Suppressor macrophage treated with lipopolysaccharide for 1 hour (primary cell): ENCODE measurements around the gene MGLL.

Source experiments
- DNase-seq, 3 donors: peaks; one replicate each; pipeline ENCODE4 v3.0.0-alpha.2; 2020 to 2022

MGLL gene

DNA sequence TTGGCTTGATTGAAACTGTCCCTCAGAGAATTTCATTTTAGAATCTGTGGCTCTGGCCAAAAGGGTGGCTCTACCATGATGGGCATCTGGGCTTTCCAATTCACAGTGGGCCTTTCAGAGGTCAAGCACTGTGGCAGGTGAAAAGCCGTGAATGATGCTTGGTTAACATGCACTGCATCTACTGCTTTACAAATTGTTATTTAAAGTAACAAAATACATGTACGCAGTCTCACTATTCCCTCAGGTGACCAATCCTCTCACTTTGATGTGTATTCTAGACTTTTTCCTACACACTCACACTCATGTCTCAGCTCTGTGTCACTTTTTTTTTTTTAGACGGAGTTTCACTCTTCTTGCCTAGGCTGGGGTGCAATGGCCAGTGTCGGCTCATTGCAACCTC, 70.5 kb downstream of the MGLL start:
- no peak for DNase-seq

DNA sequence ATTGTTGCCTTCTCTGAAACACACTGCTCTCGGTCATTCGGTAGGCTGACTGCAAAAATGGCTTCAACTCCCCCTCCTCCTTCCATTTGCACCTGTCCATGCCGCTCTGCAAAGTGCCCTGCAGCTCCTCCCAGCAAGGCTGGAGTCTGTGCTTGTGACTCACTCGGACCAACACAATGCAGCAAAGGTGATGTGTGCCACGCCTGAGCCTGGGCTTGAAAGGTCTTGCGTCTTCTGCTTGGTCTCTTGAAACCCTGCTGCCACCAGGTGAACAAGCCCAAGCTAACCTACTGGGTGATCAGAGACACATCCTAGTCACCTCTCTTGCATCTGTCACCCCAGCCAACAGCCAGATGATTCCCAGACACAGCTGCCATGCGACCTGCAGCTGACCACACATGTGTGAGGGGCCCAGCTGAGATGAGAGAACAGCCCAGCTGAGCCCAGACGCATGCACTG, 71.1 kb downstream of the MGLL start:
- no peak for DNase-seq

DNA sequence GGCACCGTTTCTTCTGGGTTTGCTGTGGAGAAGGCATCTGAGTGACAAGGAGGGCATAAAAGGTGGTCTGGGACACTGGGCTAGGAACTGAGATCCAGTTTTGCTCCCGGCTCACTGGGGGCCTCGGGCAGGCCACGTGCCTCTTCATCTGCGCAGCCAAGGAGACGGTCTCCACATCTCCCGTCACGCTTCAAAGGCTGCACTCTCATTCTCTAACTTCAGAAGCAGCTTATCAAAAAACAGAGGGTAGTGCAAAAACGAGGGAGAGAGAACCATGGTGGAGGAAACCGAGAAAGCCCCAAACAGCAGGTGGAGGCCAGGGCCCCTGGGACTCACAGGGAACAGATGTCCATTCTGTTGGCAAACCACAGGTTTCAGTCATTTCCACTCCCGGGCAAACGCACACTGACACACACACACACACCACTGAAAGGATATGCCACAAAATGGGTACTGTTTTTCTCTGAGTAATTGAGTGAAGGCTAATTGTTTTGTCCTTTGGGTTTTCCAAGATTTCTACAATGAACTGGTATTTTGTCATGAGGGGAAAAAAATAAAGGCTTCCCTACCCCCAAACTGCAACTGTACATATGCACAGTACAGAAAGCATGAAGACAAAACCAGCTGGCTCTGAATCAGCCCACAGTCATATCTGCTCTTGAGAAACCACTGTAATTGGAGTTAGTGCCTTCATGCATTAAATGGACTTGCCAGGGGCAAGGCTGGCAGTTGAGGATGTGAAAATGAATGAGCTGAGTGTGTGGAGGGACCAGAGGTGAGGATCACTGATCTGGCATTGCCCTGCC, 71.9 kb downstream of the MGLL start:
- peak; percentile 91 to 99 (median 98) for DNase-seq

DNA sequence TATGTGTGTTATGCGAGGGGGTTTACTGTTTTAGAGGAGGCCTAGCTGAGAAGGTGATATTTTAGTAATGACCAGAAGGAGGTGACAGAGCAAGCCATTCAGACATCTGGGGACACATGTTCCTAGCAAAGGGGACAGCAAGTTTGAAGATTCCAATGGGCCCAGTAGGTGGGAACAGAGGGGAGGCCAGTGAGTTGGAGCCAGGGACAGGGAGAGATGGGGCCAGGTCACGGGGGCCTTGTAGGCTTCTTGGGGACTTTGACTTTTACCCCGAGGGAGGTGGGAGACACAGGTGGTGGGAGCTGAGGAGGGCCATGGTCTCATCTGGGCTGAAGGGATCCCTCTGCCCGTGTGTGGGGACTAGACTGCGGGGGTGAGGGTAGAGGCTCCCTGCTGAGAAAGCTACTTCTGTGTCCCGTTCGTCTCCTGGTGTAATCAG, 72.5 kb downstream of the MGLL start:
- peak in 1 of 3 donors; percentile 37 for DNase-seq

DNA sequence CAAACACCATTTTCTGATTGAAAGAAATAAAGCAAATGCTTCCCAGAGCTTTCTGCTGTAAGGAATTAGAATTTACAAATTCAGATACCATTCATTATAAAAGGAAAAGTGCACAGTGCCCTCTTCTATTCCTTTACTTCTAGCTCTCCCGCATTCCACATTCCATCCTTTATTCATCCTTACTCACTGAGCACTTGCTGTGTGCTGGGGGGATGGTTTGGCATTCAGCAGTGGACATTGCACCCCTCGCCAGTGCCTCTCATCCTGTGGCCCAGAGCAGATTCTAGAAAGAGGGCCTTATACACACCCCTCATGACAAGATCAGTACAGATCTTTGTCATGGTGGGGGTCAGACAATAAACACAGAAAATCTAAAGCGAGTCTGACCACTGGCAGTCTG, 73.0 kb downstream of the MGLL start:
- no peak for DNase-seq

DNA sequence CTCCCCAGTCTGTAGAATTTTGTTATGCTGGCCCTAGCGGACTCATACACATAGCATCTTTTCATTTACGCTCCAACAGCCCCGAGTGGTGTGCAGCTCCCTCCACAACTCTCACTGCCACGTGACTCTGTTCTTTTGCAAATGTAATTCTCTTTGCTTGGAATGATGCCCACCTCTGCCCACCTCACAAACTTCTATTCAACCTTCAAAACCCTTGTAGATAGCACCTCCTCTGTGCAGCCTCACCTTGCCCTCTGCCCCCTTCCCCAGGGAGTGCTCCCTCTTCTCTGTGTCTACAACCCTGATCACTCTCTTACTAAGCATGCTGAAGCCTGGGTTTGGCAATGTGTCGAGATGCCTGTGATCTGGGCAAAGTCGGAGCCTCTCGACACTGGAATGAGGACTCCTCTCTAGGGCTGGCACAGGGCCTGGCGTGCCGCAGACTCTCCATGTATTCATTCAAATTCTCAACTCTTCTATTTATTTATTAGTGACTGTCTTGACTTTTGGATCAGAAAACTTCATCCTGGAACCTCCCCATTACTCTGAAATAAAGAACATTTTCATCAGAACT, 73.5 kb downstream of the MGLL start:
- no peak for DNase-seq

DNA sequence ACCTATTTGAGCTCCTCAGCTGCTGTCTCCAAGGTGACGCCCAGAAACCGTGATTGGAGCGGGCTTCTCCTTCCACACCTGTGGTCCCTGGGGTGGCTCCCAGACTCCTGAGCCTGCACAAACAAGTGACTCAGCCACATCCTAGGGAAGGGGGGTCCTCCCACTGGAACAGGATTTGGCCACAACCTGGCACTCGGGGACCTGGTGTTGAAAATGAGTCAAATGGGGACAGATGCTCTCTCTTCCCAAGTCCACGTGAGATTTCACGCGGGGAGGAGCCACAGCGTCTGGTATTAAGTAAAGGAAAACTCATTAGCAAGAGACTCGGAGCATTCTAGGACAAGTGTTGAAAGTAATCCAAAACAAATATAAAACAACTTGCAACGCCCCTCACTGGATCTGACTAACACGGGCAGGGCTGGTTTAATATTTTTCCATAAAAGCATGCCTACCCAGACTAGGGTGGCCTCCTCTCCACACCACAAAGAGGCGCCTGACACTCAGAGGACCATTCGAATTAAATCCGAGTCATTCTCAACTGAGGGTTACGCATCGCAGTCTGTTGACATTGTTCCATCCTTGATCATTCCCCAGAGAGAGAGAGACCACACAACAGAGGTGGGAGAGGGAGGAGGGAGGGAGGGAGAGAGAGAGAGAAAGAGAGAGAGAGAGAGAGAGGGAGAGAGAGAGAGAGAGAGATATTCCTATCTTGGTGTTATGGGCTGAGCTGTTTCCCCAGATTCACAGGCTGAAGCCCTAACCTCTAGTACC, 74.4 kb downstream of the MGLL start:
- DNase-seq = no peak

DNA sequence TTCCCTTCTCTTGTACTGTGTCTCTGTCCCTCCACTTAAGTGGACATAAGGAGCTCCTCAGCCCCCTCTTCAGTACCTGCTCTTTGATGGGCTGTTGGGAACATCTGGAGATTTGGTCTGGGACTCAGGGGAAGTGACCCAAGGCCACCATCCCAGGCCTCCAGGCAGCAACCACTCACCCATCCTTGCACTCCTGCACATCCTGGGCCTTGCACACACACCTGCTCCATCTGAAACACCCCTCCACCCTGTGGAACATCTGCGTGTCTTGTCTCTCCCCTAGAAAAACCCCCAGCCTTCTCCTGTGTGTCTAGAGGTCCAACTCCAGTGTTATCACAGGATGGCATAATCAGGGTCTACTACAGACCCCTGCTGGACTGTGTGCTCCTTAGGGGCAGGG, 75.2 kb downstream of the MGLL start:
- DNase-seq = no peak

DNA sequence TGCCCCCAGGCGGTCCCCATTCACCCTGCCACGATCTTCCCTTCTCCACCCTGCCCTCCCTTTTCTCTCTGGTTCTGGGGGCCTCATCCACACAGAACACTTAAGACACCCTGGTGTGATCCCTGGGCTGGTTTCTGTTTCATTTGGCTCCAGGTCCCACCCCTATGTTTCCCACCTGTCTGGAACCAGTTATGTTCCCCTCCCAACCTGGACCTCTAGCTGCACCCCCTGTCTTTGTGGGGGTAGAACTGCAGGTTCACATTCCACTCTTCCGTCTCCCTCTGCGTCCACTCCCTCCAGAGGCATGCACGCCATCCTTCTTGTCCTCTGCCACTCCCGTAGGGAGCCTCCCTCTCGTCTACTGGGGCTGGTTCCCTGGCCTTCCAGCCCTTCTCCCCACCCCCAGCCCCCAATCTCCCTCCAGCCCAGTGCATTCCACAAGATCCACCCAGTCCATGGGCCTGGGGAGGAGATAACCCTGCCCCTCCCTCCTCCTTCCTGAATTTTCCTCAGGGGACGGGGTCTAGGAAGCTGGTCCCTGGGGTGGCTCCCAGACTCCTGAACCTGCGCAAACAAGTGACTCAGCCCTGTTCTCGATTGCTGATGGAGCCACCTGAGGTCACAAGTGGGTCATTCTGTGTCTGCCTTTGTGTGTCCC, 75.8 kb downstream of the MGLL start:
- DNase-seq = no peak

DNA sequence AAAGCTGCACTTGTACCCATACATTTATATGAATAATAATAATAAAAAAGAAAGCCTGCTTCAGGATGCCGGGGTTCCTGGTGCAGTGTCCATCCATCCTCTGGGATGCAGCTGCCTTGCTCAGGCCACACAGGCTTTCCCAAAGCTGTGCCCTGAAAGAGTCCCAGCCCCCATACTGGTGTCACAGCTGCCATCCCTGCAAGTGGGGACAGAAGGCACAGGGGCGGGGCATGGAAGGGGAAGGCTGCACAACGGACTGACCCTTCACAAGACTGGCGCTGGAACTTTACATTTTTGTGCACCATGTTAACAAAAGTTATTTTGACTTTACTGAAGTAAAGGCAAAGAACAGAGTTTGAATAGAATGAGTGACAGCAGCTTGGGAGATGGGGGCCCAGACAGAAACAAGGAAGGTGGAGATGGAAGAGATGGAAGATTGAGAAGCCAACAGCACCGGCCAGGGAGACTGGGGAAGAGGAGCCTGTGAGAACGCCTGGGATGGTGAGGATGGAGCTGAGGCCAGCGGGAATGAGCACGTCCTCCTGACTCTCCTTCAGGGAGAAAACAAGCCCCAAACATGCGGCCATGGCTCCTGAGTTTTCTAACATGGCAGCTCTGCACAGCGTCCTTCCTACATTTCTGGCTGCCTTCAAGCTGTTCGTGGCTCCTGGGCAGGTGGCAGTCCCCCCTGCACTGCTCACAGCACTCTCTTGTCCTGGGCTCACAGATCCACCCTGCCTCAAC, 76.5 kb downstream of the MGLL start:
- DNase-seq = no peak

DNA sequence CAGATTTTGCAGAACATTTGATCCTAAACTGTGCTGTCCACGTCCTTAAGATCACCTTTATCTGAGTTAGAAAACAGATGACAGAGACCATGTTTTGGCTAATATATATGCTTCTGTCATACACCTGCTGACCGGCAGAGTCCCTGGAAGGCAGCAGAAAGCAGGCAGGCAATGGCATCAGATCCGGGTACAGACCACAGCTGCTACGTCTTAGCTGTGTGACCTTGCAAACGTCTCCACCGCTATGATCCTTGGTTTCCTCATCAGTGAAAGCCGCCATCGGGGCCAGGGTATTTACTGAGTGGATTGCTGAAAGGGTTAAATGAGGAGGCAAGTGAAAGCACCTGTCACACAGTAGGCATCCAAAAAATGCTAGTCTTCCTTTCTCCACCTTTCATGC, 77.4 kb downstream of the MGLL start:
- DNase-seq = no peak

DNA sequence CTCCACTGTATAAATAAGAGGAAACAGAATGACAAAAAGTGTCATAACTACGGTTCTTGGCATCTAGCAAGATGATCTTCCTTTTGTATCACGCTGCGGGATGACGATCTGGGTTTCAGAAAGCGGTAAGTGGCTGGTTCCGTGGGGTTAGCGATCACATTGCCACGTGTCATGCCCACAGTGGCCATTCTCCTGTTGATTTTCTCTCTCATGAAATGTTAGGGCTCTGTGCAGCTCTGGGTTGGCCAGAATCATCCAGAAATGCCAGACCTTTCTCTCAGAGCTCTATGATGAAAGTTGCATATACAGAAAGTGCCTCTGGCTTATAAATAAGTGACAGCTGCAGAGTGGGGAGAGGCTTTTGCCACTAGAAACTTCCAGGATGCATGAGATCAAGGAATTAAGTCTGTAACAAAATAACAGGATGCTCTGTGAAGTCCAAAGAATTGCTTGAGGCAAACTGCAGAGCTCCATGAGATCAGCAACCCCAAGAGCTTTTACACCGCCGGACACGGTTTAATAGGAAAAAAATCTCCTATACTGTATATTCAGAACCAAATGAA, 78.0 kb downstream of the MGLL start:
- DNase-seq = no peak

DNA sequence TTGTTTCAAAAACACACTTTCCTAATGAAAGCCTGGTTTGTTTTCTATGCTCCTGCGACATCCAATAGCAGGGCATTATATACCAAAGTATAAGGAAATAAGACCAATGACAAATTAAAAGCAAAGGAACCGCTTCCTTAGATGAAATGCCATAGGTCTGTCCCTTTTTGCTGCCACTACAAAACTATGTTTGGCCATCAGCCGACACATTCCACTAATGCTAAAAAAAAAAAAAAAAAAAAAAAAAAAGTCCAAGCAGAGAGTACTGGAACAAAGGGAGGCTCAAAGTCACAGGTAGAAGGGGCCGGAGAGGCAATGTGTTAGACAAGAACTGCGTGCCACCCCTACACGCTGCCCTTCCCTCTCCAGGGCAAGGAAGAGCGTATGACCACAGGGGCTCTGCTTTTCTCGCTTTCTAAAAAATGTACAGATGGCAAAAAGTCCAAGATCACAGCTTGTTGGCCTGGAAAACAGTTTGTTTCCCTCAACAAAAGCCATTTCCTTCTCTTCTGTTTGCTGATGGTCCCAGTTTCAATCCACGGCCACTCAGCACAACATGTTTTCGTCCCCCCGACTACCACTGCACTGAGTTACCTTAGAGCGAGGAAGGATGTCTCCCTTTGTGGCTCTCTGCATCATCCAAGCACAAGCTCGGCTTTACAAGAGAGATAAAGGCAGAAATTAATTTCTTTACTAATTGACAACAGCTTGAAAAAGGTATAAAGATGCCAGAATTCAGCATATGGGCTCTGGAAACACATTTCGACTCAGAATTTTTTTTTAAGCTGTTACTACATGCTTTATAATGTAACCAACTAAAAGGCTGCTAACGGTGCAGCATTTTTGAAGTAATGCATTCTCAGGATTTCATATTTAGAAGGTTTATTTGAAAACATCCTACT, 78.7 kb downstream of the MGLL start:
- no peak for DNase-seq

DNA sequence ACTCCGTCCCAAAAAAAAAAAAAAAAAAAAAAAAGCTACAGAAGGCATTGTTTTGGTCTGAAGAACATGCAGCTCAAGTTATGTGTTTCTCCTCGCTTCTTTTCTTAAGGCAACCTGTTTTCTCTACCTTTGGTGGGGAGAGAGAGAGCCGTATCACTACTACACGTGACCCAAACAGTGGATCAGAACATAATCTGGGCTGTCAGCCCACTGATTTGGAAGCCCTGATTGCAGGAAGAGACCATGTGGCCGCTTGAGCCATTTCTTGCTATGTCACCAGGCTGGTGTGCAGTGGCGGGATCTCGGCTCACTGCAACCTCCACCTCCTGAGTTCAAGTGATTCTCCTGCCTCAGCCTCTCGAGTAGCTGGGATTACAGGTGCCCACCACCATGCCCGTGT, 79.7 kb downstream of the MGLL start:
- no peak for DNase-seq

DNA sequence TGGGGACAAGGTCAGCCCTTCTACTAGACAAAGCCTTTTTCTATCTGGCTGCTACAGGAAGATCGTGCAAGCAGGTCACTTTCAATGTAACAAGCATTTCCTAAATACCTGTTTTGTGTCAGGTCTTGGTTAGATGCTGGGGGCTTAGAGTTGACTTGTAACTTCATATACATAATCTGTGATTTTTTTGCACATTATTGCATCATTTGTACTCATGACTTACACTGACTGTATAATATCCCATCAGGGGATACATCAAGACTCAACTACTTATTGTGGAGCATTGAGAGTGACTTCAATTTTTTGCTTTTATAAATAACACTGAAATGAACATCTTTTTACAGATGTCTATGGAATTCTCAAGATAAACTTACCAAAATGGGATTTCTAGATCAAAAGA, 80.6 kb downstream of the MGLL start:
- DNase-seq = no peak

DNA sequence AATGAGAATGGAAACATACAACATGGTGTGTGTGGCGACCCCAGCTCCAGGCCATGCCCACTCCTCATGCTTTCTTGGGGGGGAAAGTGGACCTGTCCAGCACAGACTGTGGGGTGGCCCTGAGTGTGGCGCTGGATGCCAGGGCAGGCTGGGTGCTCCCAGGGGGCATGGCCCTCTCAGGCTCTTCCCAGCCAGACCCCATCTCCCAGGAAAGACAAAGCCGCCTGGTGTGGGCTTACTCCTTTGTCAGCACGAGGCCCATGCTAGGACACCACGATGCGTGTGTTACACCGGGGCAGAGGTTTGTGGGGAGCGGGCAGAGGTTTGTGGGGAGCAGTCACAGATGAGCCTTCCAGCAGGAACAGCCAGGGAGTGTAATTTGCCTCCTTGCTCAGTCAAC, 81.1 kb downstream of the MGLL start:
- no peak for DNase-seq

DNA sequence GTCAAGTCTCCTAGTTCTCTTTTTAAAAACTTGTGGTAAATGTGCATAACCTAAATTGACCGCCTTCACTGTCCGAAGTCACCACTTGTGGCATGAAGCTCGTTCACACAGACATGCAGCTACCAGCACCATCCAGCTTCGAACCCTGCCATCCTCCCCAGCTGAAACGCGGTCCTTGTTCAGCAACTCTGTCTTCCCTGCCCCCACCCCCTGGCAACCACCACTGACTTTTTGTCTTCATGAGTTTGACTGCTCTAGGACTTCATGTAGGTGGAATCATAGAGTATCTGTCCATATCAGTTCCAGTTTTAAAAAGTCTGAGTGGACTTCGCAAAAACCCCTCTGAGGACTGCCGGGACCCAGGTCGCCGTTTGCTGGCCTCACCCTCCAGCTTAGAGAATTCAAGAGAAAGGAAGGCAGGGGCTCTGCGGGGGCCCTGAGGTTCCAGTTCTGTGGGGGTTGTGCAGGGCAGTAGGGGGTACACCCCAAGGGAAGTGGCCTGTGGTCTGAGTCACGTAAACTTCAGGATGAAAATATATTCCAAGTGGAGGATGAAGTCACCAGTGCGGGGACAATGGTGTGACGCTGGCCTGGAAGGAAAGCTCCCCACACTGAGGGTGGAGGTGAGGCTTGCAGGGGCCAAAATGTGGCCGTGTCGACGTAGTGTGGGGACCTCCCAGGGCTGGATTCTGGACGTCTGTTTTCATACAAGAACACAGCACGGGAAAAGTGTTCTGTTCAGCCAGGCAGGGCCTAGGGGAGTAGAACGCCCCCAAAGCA, 82.0 kb downstream of the MGLL start:
- no peak for DNase-seq

DNA sequence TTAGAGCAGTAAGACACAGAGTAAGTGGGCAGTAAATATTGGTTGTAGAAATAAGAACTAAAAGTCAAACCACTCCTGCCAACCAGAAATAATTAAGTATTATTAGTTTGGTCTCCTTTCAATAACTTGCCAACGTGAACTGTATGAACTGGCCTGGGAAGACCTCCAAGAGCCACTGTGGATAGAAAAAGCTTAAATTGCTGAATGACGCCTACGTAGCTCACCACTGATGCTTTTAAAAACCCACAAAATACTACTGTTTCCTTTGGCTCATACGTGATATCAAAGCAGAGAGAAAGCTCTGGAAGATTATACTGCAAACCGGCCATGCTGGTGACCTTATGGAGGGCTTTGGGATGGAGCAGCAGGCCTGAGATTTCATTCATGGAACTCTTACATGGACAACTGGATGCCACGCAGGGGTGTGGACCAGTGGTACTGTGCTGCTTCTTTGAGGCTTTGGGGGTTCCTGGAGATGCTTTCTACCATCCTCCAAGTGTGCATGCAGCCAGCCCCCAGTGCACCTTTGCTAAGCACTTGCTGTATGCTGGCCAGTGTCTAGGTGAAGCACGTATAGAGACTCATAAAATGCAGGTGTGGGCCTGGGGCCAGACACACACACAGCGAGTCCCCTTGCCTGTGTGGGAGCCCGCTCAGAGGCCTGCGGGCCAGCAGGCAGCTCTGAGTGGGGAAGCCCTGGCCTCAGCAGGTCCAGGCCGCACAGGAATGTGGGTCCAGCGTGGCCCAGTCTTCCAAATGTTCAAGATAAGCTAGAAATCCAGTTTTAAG, 82.8 kb downstream of the MGLL start:
- no peak for DNase-seq

DNA sequence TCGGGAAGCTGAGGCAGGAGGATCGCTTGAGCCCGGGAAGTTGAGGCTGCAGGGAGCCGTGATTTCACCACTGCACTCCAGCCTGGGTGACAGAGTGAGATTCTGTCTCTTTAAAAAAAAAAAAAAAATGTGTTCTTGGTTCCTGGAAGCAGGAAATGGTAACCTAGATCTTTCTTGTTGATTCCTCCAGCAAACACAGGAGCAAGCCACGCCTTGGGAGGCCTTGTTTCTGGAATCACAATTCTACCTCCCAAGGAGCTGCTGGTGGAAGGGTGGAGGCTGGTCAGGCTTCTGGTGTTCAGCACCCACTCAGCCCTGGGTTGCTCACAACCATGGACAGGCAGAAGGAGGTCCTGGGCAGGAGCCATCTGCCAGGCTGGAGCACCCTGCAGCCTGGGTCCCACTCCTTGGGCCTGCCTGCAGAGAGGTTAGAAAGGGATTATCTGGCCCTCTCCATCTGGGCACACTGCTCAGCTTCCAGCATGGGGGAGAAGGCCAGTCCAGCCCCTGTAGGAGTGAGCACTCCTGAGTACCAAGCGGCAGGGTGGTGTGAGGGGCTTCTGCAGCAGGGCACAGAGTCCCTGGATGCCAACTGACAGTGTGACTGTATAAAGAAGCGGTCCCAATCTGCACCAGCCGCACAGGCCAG, 84.0 kb downstream of the MGLL start:
- DNase-seq = no peak
